ENCODE measurements around the gene AKAP13.

AKAP13 gene

GRCh38 chr15:85625166-85625830 lies 244.9 kb downstream of the AKAP13 start:
- TF ChIP-seq CTCF (IDR thresholded peaks at IDR 0.05; ENCODE audit: control insufficient read depth, insufficient read depth, low read depth, low read length, missing control alignments) = no peak
- H3K4me3 ChIP-seq (ENCODE audit: control insufficient read depth, low read depth, low read length) = no peak overlapping the region
- DNase-seq (ENCODE audit: low read depth) = no peak

- no peak for TF ChIP-seq CTCF (IDR thresholded peaks at IDR 0.05; ENCODE audit: control insufficient read depth, insufficient read depth, low read depth, low read length, missing control alignments)
- no peak overlapping the region for H3K4me3 ChIP-seq (ENCODE audit: control insufficient read depth, low read depth, low read length)
- DNase-seq (ENCODE audit: low read depth) = no peak
These were observed 245.5 kb downstream of the AKAP13 start for GRCh38 chr15:85625856-85626255.

- no peak for TF ChIP-seq CTCF (IDR thresholded peaks at IDR 0.05; ENCODE audit: control insufficient read depth, insufficient read depth, low read depth, low read length, missing control alignments)
- DNase-seq (ENCODE audit: low read depth) = no peak
- no peak overlapping the region for H3K4me3 ChIP-seq (ENCODE audit: control insufficient read depth, low read depth, low read length)
These were observed 247.0 kb downstream of the AKAP13 start for GRCh38 chr15:85627213-85627935.

- no peak for TF ChIP-seq CTCF (IDR thresholded peaks at IDR 0.05; ENCODE audit: control insufficient read depth, insufficient read depth, low read depth, low read length, missing control alignments)
- H3K4me3 ChIP-seq (ENCODE audit: control insufficient read depth, low read depth, low read length) = no peak overlapping the region
- DNase-seq (ENCODE audit: low read depth) = no peak
These were observed 249.9 kb downstream of the AKAP13 start for GRCh38 chr15:85630311-85630710.

- TF ChIP-seq CTCF (IDR thresholded peaks at IDR 0.05; ENCODE audit: control insufficient read depth, insufficient read depth, low read depth, low read length, missing control alignments) = no peak
- no peak for DNase-seq (ENCODE audit: low read depth)
- no peak overlapping the region for H3K4me3 ChIP-seq (ENCODE audit: control insufficient read depth, low read depth, low read length)
These were observed 250.6 kb downstream of the AKAP13 start for GRCh38 chr15:85631018-85631417.

GRCh38 chr15:85632014-85632413 lies 251.6 kb downstream of the AKAP13 start:
- TF ChIP-seq CTCF (IDR thresholded peaks at IDR 0.05; ENCODE audit: control insufficient read depth, insufficient read depth, low read depth, low read length, missing control alignments) = no peak
- DNase-seq (ENCODE audit: low read depth) = no peak

More at GRCh38 chr15:85632014-85632413, 251.6 kb downstream of the AKAP13 start:
- no peak overlapping the region for H3K4me3 ChIP-seq (ENCODE audit: control insufficient read depth, low read depth, low read length)
